Testis (tissue), 2 donors: Measurements from ENCODE around the gene CAMKK1.

Experiments
- CTCF ChIP-seq, 3 experiments: fragments of 450-650 bp in 2 of 3; fragments of 200-600 bp in 1 of 3; sonication (generic) in 1 of 3; IDR thresholded peaks; one replicate each; pipeline ENCODE4 v1.5.1; 2016 to 2019; ENCODE audit warnings: antibody characterized with exemption in 3 of 3, mild to moderate bottlenecking in 2 of 3, moderate library complexity in 1 of 3
- POLR2A ChIP-seq: fragments of 450-650 bp; IDR thresholded peaks from one replicate; pipeline ENCODE4 v1.6.1; 2017; ENCODE audit warnings: antibody characterized with exemption, mild to moderate bottlenecking, moderate library complexity

DNA sequence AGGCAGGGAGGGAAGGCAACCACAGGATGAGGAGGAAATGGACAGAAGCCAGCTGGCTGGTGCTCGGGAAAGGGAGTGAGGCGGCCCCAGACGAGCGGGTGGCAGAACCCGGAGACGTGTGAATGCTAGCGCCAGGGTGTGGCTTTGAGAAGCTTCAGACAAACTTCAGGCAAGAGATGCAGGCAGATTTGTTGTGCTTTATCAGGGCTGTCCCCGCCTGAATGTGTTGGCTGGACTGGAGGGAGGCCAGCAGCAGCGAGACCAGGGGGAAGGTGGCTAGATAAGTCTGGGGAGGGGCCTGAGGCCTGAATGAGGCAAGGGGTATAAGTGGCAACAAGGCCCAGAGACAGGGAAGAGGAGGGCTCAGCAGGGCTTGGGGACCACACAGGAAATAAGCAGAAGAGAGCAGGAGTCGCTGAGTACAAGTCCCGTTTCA is 22.0 kb downstream of the CAMKK1 start:
- TF ChIP-seq CTCF (IDR thresholded peaks at IDR 0.05) (no peak), POLR2A (no peak)
